22Rv1 (cell line): Measurements from ENCODE around the gene IL1RL2.

Source experiments
- CTCF ChIP-seq: fragments of 450-650 bp; IDR thresholded peaks from 2 replicates; pipeline ENCODE4 v1.5.1; 2017; ENCODE audit warnings: mild to moderate bottlenecking
- ZFX ChIP-seq: fragments of 450-650 bp; IDR thresholded peaks from 2 replicates; pipeline ENCODE4 v1.6.1; 2017; ENCODE audit warnings: antibody characterized with exemption, borderline replicate concordance

DNA sequence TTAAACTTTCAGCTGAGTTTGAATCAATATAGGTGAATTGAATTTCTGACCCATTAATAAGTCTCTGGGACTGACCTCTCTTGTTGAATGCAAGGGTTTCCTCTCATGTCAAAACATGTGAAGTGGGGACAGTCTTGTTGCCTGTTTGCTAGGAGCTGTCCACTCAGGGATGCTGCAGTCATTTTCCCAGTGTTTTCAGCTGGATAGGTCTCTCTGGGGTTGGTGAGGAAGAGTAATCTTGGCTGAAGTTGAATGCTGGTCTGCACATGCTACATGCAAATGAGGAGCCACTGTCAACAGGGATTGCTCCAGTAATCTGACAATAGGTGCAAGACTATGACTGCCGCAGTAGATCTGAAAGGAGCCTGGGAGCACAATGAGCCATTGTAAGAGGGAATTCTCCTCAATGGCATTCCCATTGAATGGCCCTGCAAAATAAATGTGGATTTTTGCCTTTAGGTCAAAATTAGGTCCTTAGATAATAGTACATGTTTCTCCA is 90.4 kb downstream of the IL1RL2 start:
- TF ChIP-seq CTCF: no peak
- no peak for TF ChIP-seq ZFX
